CD4-positive, alpha-beta T cell treated with Interleukin-17A for 1 hour (primary cell): ENCODE results near the gene RBCK1.
A peak's percentile ranks its signal among the peaks of the same experiment; 100 is the strongest.
"Not testable (repeated sequence)": the region's sequence is repeated elsewhere in the genome, so short reads cannot be mapped to it uniquely, and the experiment has no call there.

Source experiments
- DNase-seq: peaks from one replicate; pipeline ENCODE4 v3.0.0-alpha.2; 2020

Gene RBCK1

GRCh38 chr20:407953-408842 is at the start of gene RBCK1:
Gene RBCK1 (plus strand): TSS chr20:408299. CDS start chr20:408758, 459 bp downstream.
- peak; percentile 91 for DNase-seq

GRCh38 chr20:358891-359555 is 49.1 kb upstream of the RBCK1 start:
- DNase-seq, result no peak

GRCh38 chr20:361561-361960 is 46.5 kb upstream of the RBCK1 start:
- no peak for DNase-seq

GRCh38 chr20:362271-363254 is 45.5 kb upstream of the RBCK1 start:
- peak; percentile 29 for DNase-seq

- DNase-seq, result no peak
These were observed 44.6 kb upstream of the RBCK1 start for GRCh38 chr20:363319-364078.

GRCh38 chr20:364905-365794 is 42.9 kb upstream of the RBCK1 start:
- no peak for DNase-seq

GRCh38 chr20:366041-366718 is 41.9 kb upstream of the RBCK1 start:
- no peak for DNase-seq

GRCh38 chr20:366719-367485 is 41.2 kb upstream of the RBCK1 start:
- no peak for DNase-seq

GRCh38 chr20:367486-367887 is 40.6 kb upstream of the RBCK1 start:
- DNase-seq, result no peak

GRCh38 chr20:368915-369314 is 39.2 kb upstream of the RBCK1 start:
- DNase-seq, result no peak

GRCh38 chr20:370151-370600 is 37.9 kb upstream of the RBCK1 start:
- DNase-seq, result no peak

- no peak for DNase-seq
These were observed 36.9 kb upstream of the RBCK1 start for GRCh38 chr20:370977-371754.

GRCh38 chr20:371755-372542 is 36.1 kb upstream of the RBCK1 start:
- DNase-seq, result no peak

GRCh38 chr20:372543-373082 is 35.5 kb upstream of the RBCK1 start:
- not testable (repeated sequence) for DNase-seq

- no peak for DNase-seq
These were observed 34.8 kb upstream of the RBCK1 start for GRCh38 chr20:373171-373890.

- DNase-seq, result no peak
These were observed 32.7 kb upstream of the RBCK1 start for GRCh38 chr20:375265-375889.
